Sigmoid colon (tissue), 7 donors: ENCODE results near the gene RTP2. TPM values are rescaled to one million over a fixed set of nuclear protein-coding genes. Genes with fewer than 3 reads are reported as not detected.

Experiments used
- DNase-seq: peaks from one replicate; pipeline ENCODE4 v3.0.0-alpha.2; 2019
- H3K27ac ChIP-seq, 4 donors: fragments of 200-600 bp; sonication (generic); one replicate each; pipeline ENCODE4 v1.5.1; 2016 to 2019; ENCODE audit warnings: mild to moderate bottlenecking in 1 of 4
- H3K27me3 ChIP-seq, 3 donors: fragments of 200-600 bp; sonication (generic); one replicate each; pipeline ENCODE4 v1.5.1; 2019; ENCODE audit warnings: mild to moderate bottlenecking in 1 of 3
- H3K36me3 ChIP-seq, 4 donors: fragments of 200-600 bp; sonication (generic); one replicate each; pipeline ENCODE4 v1.5.1; 2016 to 2019
- H3K4me1 ChIP-seq, 4 donors: fragments of 200-600 bp; sonication (generic); one replicate each; pipeline ENCODE4 v1.5.1; 2017 to 2019
- H3K4me3 ChIP-seq, 4 donors: fragments of 200-600 bp; sonication (generic); one replicate each; pipeline ENCODE4 v1.5.1; 2017 to 2019; ENCODE audit warnings: mild to moderate bottlenecking in 2 of 4, moderate library complexity in 1 of 4
- H3K9me3 ChIP-seq, 4 donors: fragments of 200-600 bp in 3 of 4; sonication (generic) in 3 of 4; one replicate each; pipeline versions ENCODE4 v1.5.1 to v1.6.1; 2013 to 2019
- CTCF ChIP-seq, 4 experiments: fragments of 450-650 bp in 3 of 4; fragments of 200-600 bp in 1 of 4; IDR thresholded peaks; one replicate each; pipeline ENCODE4 v1.5.1; 2016 to 2019; ENCODE audit warnings: antibody characterized with exemption in 4 of 4, mild to moderate bottlenecking in 3 of 4, moderate library complexity in 2 of 4
- EP300 ChIP-seq, 4 donors: sonication (generic); formaldehyde crosslinking; IDR thresholded peaks; one replicate each; pipeline ENCODE4 v1.6.1; 2017; ENCODE audit warnings: antibody characterized with exemption in 4 of 4
- POLR2A ChIP-seq, 2 donors: fragments of 450-650 bp; IDR thresholded peaks; one replicate each; pipeline ENCODE4 v1.6.1; 2016; ENCODE audit warnings: antibody characterized with exemption in 2 of 2, mild to moderate bottlenecking in 2 of 2, moderate library complexity in 2 of 2
- POLR2AphosphoS5 ChIP-seq, 4 donors: sonication (generic); formaldehyde crosslinking; IDR thresholded peaks; one replicate each; pipeline ENCODE4 v1.6.1; 2017; ENCODE audit warnings: antibody characterized with exemption in 4 of 4
- WGBS, 2 donors: extraction: QIAGEN DNeasy Blood & Tissue Kit; methylation state at CpG; one replicate each; pipeline ENCODE4 v1.1.7; 2013; 5-methylcytosine and 5-hydroxymethylcytosine counted together
- intact Hi-C: fragments of 100-400 bp; cut with DNase I; formaldehyde crosslinking; loops from one replicate; pipeline ENCODE4 v1.15.1; 2023
- polyA plus RNA-seq, 3 donors: library from polyadenylated mRNA; stranded (reverse); fragments of 200-250 nt; gene quantifications; one replicate each; pipeline ENCODE4 v1.2.3, GENCODE V29; 2013
- total RNA-seq, 4 donors: library from RNA; depleted of rRNA; stranded (reverse); fragments of >200 nt; gene quantifications; one replicate each; pipeline ENCODE4 v1.1.0, GENCODE V29; 2016
- donor health status: healthy with polysubstance abuse.
- donor health status: Bipolar disorder and iron deficiency.
- donor health status: healthy.

The RTP2 gene
- total and polyA plus RNA-seq, 7 donors = not detected

- H3K4me1 ChIP-seq = no peaks in the 10 kb centered on the region
- no peaks in the 10 kb centered on the region for H3K9me3 ChIP-seq
- no peaks in the 10 kb centered on the region for H3K36me3 ChIP-seq
- WGBS, 2 donors = 98 to 100% methylated on average over 1 of the region's 1 CpG
- intact Hi-C loops = no loop called here
- no peak for DNase-seq
- H3K27ac ChIP-seq = no peak overlapping the region
- no peak overlapping the region for H3K4me3 ChIP-seq
- no peaks in the 10 kb centered on the region for H3K27me3 ChIP-seq
- TF ChIP-seq CTCF (IDR thresholded peaks at IDR 0.05) (no peak), POLR2A (IDR thresholded peaks at IDR 0.05) (no peak), EP300 (IDR thresholded peaks at IDR 0.05) (no peak), POLR2AphosphoS5 (IDR thresholded peaks at IDR 0.05) (no peak)
Measured at GRCh38 chr3:187693431-187693830, 8.9 kb downstream of the RTP2 start.

GRCh38 chr3:187689984-187690383, 12.4 kb downstream of the RTP2 start:
- H3K36me3 ChIP-seq = no peaks in the 10 kb centered on the region
- H3K27me3 ChIP-seq = no peaks in the 10 kb centered on the region
- intact Hi-C loops = no loop called here
- WGBS, 2 donors = 65 to 72% methylated on average over 4 of the region's 4 CpGs
- no peak overlapping the region for H3K27ac ChIP-seq
- H3K9me3 ChIP-seq = peaks cover 0 to 4% (median 0%) of the 10 kb centered on the region in 4 donors
- TF ChIP-seq CTCF (IDR thresholded peaks at IDR 0.05) (no peak), POLR2A (IDR thresholded peaks at IDR 0.05) (no peak)
- H3K4me1 ChIP-seq = no peaks in the 10 kb centered on the region
- H3K4me3 ChIP-seq = no peak overlapping the region
- no peak for DNase-seq

- Histone ChIP-seq H3K27me3 (no peaks in the 10 kb centered on the region), H3K27ac (no peak overlapping the region), H3K36me3 (no peaks in the 10 kb centered on the region), H3K4me3 (no peak overlapping the region), H3K4me1 (no peaks in the 10 kb centered on the region), H3K9me3 (peaks cover 0 to 4% (median 1%) of the 10 kb centered on the region in 4 donors)
- 94 to 97% methylated on average over 5 of the region's 5 CpGs for WGBS, 2 donors
- TF ChIP-seq EP300 (IDR thresholded peaks at IDR 0.05) (no peak), POLR2AphosphoS5 (IDR thresholded peaks at IDR 0.05) (no peak), POLR2A (IDR thresholded peaks at IDR 0.05) (no peak), CTCF (IDR thresholded peaks at IDR 0.05) (no peak)
- intact Hi-C loops = no loop called here
- no peak for DNase-seq
Measured at GRCh38 chr3:187686621-187687273, 15.6 kb downstream of the RTP2 start.

GRCh38 chr3:187685948-187686347, 16.4 kb downstream of the RTP2 start:
- intact Hi-C loops = no loop called here

More at GRCh38 chr3:187685948-187686347, 16.4 kb downstream of the RTP2 start:
- WGBS, 2 donors = 94% methylated on average over 7 of the region's 7 CpGs
- no peak overlapping the region for H3K4me3 ChIP-seq
- TF ChIP-seq POLR2AphosphoS5 (IDR thresholded peaks at IDR 0.05) = no peak
- TF ChIP-seq CTCF (IDR thresholded peaks at IDR 0.05) = no peak
- H3K36me3 ChIP-seq = no peaks in the 10 kb centered on the region
- H3K27me3 ChIP-seq = no peaks in the 10 kb centered on the region
- peaks cover 0 to 4% (median 1%) of the 10 kb centered on the region in 4 donors for H3K9me3 ChIP-seq
- no peaks in the 10 kb centered on the region for H3K4me1 ChIP-seq
- no peak for DNase-seq
- no peak overlapping the region for H3K27ac ChIP-seq
